ENCODE measurements around the gene RGP1.

GRCh38 chr9:35736201-35736633 lies 12.9 kb upstream of the RGP1 start:
- TF ChIP-seq POLR2A (IDR thresholded peaks at IDR 0.05) (no peak), CTCF (IDR thresholded peaks at IDR 0.05) (peak; percentile 8 to 60 (median 25)), POLR2AphosphoS5 (IDR thresholded peaks at IDR 0.05; ENCODE audit: insufficient read depth in 1 of 2, low read depth in 1 of 2) (no peak)

Data from vagina (tissue), 2 donors.